ENCODE results near the gene UPP2. TPM values are rescaled to one million over a fixed set of nuclear protein-coding genes. Genes with fewer than 3 reads are reported as not detected.

The UPP2 gene
- polyA plus RNA-seq, 3 donors from 2014 or later = not detected

GRCh38 chr2:158120664-158121641 lies 19.3 kb downstream of the UPP2 start:
- H3K4me3 Mint-ChIP-seq = no peak overlapping the region
- peaks cover 0 to 3% (median 0%) of the 10 kb centered on the region in 6 donors for H3K9me3 Mint-ChIP-seq
- no peaks in the 10 kb centered on the region for H3K4me1 Mint-ChIP-seq
- DNase-seq = no peak
- H3K27ac Mint-ChIP-seq = no peak overlapping the region
- peaks cover 0 to 4% (median 2%) of the 10 kb centered on the region in 3 donors for H3K27me3 Mint-ChIP-seq (ENCODE audit: low read depth in 3 of 3)
- no peaks in the 10 kb centered on the region for H3K36me3 Mint-ChIP-seq

- Mint-ChIP-seq H3K4me3 (no peak overlapping the region), H3K4me1 (no peaks in the 10 kb centered on the region), H3K27me3 (ENCODE audit: low read depth in 3 of 3) (peaks cover 2 to 4% (median 2%) of the 10 kb centered on the region in 3 donors), H3K36me3 (no peaks in the 10 kb centered on the region), H3K27ac (no peak overlapping the region), H3K9me3 (peaks cover 0 to 7% (median 0%) of the 10 kb centered on the region in 6 donors)
- DNase-seq = no peak
These were observed 23.2 kb downstream of the UPP2 start for GRCh38 chr2:158124896-158125295.

GRCh38 chr2:158125756-158126498 lies 24.3 kb downstream of the UPP2 start:
- no peak overlapping the region for H3K4me3 Mint-ChIP-seq
- no peak for DNase-seq
- H3K9me3 Mint-ChIP-seq = peaks cover 0 to 7% (median 0%) of the 10 kb centered on the region in 6 donors
- no peak overlapping the region for H3K27ac Mint-ChIP-seq
- peaks cover 2 to 5% (median 4%) of the 10 kb centered on the region in 3 donors for H3K27me3 Mint-ChIP-seq (ENCODE audit: low read depth in 3 of 3)
- no peaks in the 10 kb centered on the region for H3K36me3 Mint-ChIP-seq
- H3K4me1 Mint-ChIP-seq = no peaks in the 10 kb centered on the region

- H3K9me3 Mint-ChIP-seq = peaks cover 0 to 7% (median 0%) of the 10 kb centered on the region in 6 donors
- no peak overlapping the region for H3K4me3 Mint-ChIP-seq
- H3K4me1 Mint-ChIP-seq = no peaks in the 10 kb centered on the region
- DNase-seq = no peak
- H3K27me3 Mint-ChIP-seq (ENCODE audit: low read depth in 3 of 3) = peaks cover 2 to 5% (median 4%) of the 10 kb centered on the region in 3 donors
- H3K36me3 Mint-ChIP-seq = no peaks in the 10 kb centered on the region
- no peak overlapping the region for H3K27ac Mint-ChIP-seq
These were observed 25.7 kb downstream of the UPP2 start for GRCh38 chr2:158127380-158127804.

GRCh38 chr2:158128168-158128973 lies 26.7 kb downstream of the UPP2 start:
- no peaks in the 10 kb centered on the region for H3K36me3 Mint-ChIP-seq
- H3K4me1 Mint-ChIP-seq = no peaks in the 10 kb centered on the region
- no peak for DNase-seq
- H3K27ac Mint-ChIP-seq = no peak overlapping the region
- H3K4me3 Mint-ChIP-seq = no peak overlapping the region
- H3K27me3 Mint-ChIP-seq (ENCODE audit: low read depth in 3 of 3) = peaks cover 2 to 7% (median 4%) of the 10 kb centered on the region in 3 donors
- H3K9me3 Mint-ChIP-seq = peaks cover 0 to 6% (median 0%) of the 10 kb centered on the region in 6 donors

GRCh38 chr2:158129037-158129436 lies 27.4 kb downstream of the UPP2 start:
- Mint-ChIP-seq H3K4me3 (no peak overlapping the region), H3K27me3 (ENCODE audit: low read depth in 3 of 3) (peaks cover 2 to 7% (median 3%) of the 10 kb centered on the region in 3 donors), H3K4me1 (no peaks in the 10 kb centered on the region), H3K36me3 (no peaks in the 10 kb centered on the region), H3K9me3 (peaks cover 0 to 5% (median 0%) of the 10 kb centered on the region in 6 donors), H3K27ac (no peak overlapping the region)
- DNase-seq = no peak

- DNase-seq = no peak
- H3K4me1 Mint-ChIP-seq = no peaks in the 10 kb centered on the region
- H3K4me3 Mint-ChIP-seq = no peak overlapping the region
- peaks cover 0 to 4% (median 0%) of the 10 kb centered on the region in 6 donors for H3K9me3 Mint-ChIP-seq
- H3K27me3 Mint-ChIP-seq (ENCODE audit: low read depth in 3 of 3) = peaks cover 0 to 7% (median 4%) of the 10 kb centered on the region in 3 donors
- H3K27ac Mint-ChIP-seq = no peak overlapping the region
- H3K36me3 Mint-ChIP-seq = no peaks in the 10 kb centered on the region
These were observed 29.3 kb downstream of the UPP2 start for GRCh38 chr2:158130832-158131473.

GRCh38 chr2:158131483-158131912 lies 29.8 kb downstream of the UPP2 start:
- Mint-ChIP-seq H3K9me3 (peaks cover 0 to 1% (median 0%) of the 10 kb centered on the region in 6 donors), H3K27me3 (ENCODE audit: low read depth in 3 of 3) (peaks cover 0 to 7% (median 4%) of the 10 kb centered on the region in 3 donors), H3K27ac (no peak overlapping the region), H3K36me3 (no peaks in the 10 kb centered on the region), H3K4me3 (no peak overlapping the region), H3K4me1 (no peaks in the 10 kb centered on the region)
- DNase-seq = no peak

- H3K4me1 Mint-ChIP-seq = no peaks in the 10 kb centered on the region
- H3K36me3 Mint-ChIP-seq = no peaks in the 10 kb centered on the region
- no peak overlapping the region for H3K27ac Mint-ChIP-seq
- peaks cover 0 to 7% (median 6%) of the 10 kb centered on the region in 3 donors for H3K27me3 Mint-ChIP-seq (ENCODE audit: low read depth in 3 of 3)
- H3K9me3 Mint-ChIP-seq = peaks cover 0 to 1% (median 0%) of the 10 kb centered on the region in 6 donors
- DNase-seq = no peak
- H3K4me3 Mint-ChIP-seq = no peak overlapping the region
These were observed 30.4 kb downstream of the UPP2 start for GRCh38 chr2:158131919-158132566.

- Mint-ChIP-seq H3K27me3 (ENCODE audit: low read depth in 3 of 3) (peaks cover 0 to 6% (median 6%) of the 10 kb centered on the region in 3 donors), H3K36me3 (no peaks in the 10 kb centered on the region), H3K27ac (no peak overlapping the region), H3K9me3 (peaks cover 0 to 2% (median 0%) of the 10 kb centered on the region in 6 donors), H3K4me1 (no peaks in the 10 kb centered on the region), H3K4me3 (no peak overlapping the region)
- DNase-seq = no peak
These were observed 32.4 kb downstream of the UPP2 start for GRCh38 chr2:158134055-158134454.

GRCh38 chr2:158134655-158135054 lies 33.0 kb downstream of the UPP2 start:
- Mint-ChIP-seq H3K4me3 (no peak overlapping the region), H3K4me1 (no peaks in the 10 kb centered on the region), H3K36me3 (no peaks in the 10 kb centered on the region), H3K27me3 (ENCODE audit: low read depth in 3 of 3) (peaks cover 0 to 6% (median 6%) of the 10 kb centered on the region in 3 donors), H3K27ac (no peak overlapping the region), H3K9me3 (peaks cover 0 to 2% (median 0%) of the 10 kb centered on the region in 6 donors)
- no peak for DNase-seq

GRCh38 chr2:158135096-158135495 lies 33.4 kb downstream of the UPP2 start:
- no peaks in the 10 kb centered on the region for H3K36me3 Mint-ChIP-seq
- peaks cover 0 to 2% (median 0%) of the 10 kb centered on the region in 6 donors for H3K9me3 Mint-ChIP-seq
- DNase-seq = no peak
- H3K27ac Mint-ChIP-seq = no peak overlapping the region
- no peak overlapping the region for H3K4me3 Mint-ChIP-seq
- H3K27me3 Mint-ChIP-seq (ENCODE audit: low read depth in 3 of 3) = peaks cover 2 to 6% (median 3%) of the 10 kb centered on the region in 3 donors
- H3K4me1 Mint-ChIP-seq = no peaks in the 10 kb centered on the region

Data from immature natural killer cell (primary cell).